ENCODE results near the gene CILP2. TPM values are rescaled to one million over a fixed set of nuclear protein-coding genes. Genes with fewer than 3 reads are reported as not detected.

Gene CILP2
- total and polyA plus RNA-seq, 2 of the 8 experiments (the other 6 are each of a cell fraction or from before 2014, with no cell fraction given): 4.4 to 5.8 TPM

GRCh38 chr19:19567391-19567790, 29.3 kb downstream of the CILP2 start:
- no peak overlapping the region for H4K91ac ChIP-seq (replicated peaks; ENCODE audit: insufficient read length, low read length)
- FAIRE-seq (no peak), DNase-seq (ENCODE audit: low read depth in 1 of 2, low spot score in 2 of 2) (no peak)
- no peak overlapping the region for H2BK20ac ChIP-seq (ENCODE audit: low read length)
- no peak overlapping the region for H3K23ac ChIP-seq (ENCODE audit: insufficient read length)
- ChIA-PET CTCF (ENCODE audit: partially characterized antibody) (interaction anchor here (0.9 to 20.0 kb wide), 6 partner anchors 9 to 76 kb away, joined by 3 to 223 read pairs (median 5); partner anchors contain the start of gene GMIP), POLR2A (ENCODE audit: partially characterized antibody) (no interaction called here)
- H3K27ac ChIP-seq (ENCODE audit: low read depth, low read length): no peak overlapping the region
- no peaks in the 10 kb centered on the region for H3K9me3 ChIP-seq (ENCODE audit: insufficient read depth in 2 of 2, low read depth in 1 of 2, low read length in 1 of 2)
- no peak overlapping the region for H3K4me2 ChIP-seq (ENCODE audit: insufficient read depth in 1 of 2, low read depth in 2 of 2, low read length in 2 of 2)
- H3K9ac ChIP-seq (replicated peaks in 1 of 4; ENCODE audit: extremely low read depth in 1 of 4, low read depth in 3 of 4, low read length in 3 of 4): no peak overlapping the region
- peaks cover 0 to 6% (median 0%) of the 10 kb centered on the region in 4 experiments; a peak in 3 of 7 replicates for H3K4me1 ChIP-seq (replicated peaks in 1 of 4; ENCODE audit: control insufficient read depth in 3 of 4, insufficient read depth in 4 of 4, low read length in 3 of 4)
- H3K79me2 ChIP-seq (ENCODE audit: control insufficient read depth in 1 of 2, insufficient read depth in 2 of 2, low read length in 2 of 2): no peaks in the 10 kb centered on the region
- no peaks in the 10 kb centered on the region for H3K27me3 ChIP-seq (replicated peaks in 1 of 4; ENCODE audit: control insufficient read depth in 3 of 4, extremely low read depth in 1 of 4, insufficient read depth in 3 of 4, low read length in 3 of 4)
- no peak overlapping the region; the same call in 1 of the 2 replicates for H2BK5ac ChIP-seq (ENCODE audit: low read depth, low read length)
- 79% methylated on average over 3 of the region's 3 CpGs; no CpG with 5 or more reads in 1 of the 2 experiments for WGBS, 2 experiments (ENCODE audit: extremely low coverage in 1 of 2, insufficient coverage in 1 of 2, insufficient read length in 1 of 2, insufficient replicate concordance in 2 of 2, low coverage in 1 of 2, low lambda C conversion rate in 2 of 2, missing lambda C conversion rate in 1 of 2)
- no peaks in the 10 kb centered on the region; the same call in 1 of the 2 replicates for H3K79me1 ChIP-seq (ENCODE audit: low read depth, low read length)
- no peaks in the 10 kb centered on the region for H4K20me1 ChIP-seq (replicated peaks in 1 of 2; ENCODE audit: control insufficient read depth in 1 of 2, insufficient read depth in 2 of 2, low read length in 2 of 2)
- H3K4me3 ChIP-seq (ENCODE audit: extremely low read depth in 1 of 4, insufficient read depth in 2 of 4, low read depth in 3 of 4, low read length in 4 of 4): no peak overlapping the region
- H3K23me2 ChIP-seq (ENCODE audit: low read depth, low read length): no peaks in the 10 kb centered on the region
- H3K56ac ChIP-seq (replicated peaks; ENCODE audit: insufficient read length, low read depth, low read length): no peak overlapping the region
- no peaks in the 10 kb centered on the region; a peak in 1 of 8 replicates for H3K36me3 ChIP-seq (ENCODE audit: control insufficient read depth in 2 of 4, insufficient read depth in 4 of 4, low read length in 3 of 4)
- H4K5ac ChIP-seq (ENCODE audit: insufficient read length, low read depth, low read length): no peak overlapping the region
- H4K8ac ChIP-seq (ENCODE audit: extremely low read depth, insufficient read depth, low read length): no peak overlapping the region
- no peak overlapping the region for H3K18ac ChIP-seq (ENCODE audit: extremely low read depth, low read length)
- H2BK12ac ChIP-seq (ENCODE audit: low read depth, low read length): no peak overlapping the region
- no peak overlapping the region for H2BK120ac ChIP-seq (replicated peaks; ENCODE audit: low read depth, low read length)
- H3K14ac ChIP-seq (ENCODE audit: insufficient read length): no peak overlapping the region
- no peak overlapping the region for H2AFZ ChIP-seq (ENCODE audit: low read length)
- no peak overlapping the region for H2BK15ac ChIP-seq (ENCODE audit: low read length)
- H2AK5ac ChIP-seq (ENCODE audit: low read depth, low read length): no peak overlapping the region
- no peak overlapping the region for H3K4ac ChIP-seq (replicated peaks; ENCODE audit: insufficient read length, low read depth, low read length)
- TF ChIP-seq BRCA1 (IDR thresholded peaks at IDR 0.05; ENCODE audit: low read depth, low read length): no peak

All from H1 (cell line).